Activated CD4-positive, alpha-beta memory T cell treated with anti-CD3 and anti-CD28 coated beads, Interleukin-2, amount 10 ng/mL, durations not matched to agents 7 days and 5 days (primary cell): ENCODE results near the gene FCER1G. TPM values are rescaled to one million over a fixed set of nuclear protein-coding genes. Genes with fewer than 3 reads are reported as not detected.

ENCODE experiments used
- CTCF ChIA-PET: fragments of 350-600 bp; sonication (Branson Sonifier 250); formaldehyde crosslinking; loops from one replicate; lab custom pipeline; 2021; ENCODE audit warnings: antibody characterized with exemption, inconsistent platforms; lab: Charles Lee
- POLR2A ChIA-PET: fragments of 350-600 bp; sonication (Branson Sonifier 250); formaldehyde crosslinking; loops from one replicate; lab custom pipeline; 2021; ENCODE audit warnings: antibody characterized with exemption; lab: Charles Lee
- DNase-seq: peaks from one replicate; pipeline ENCODE4 v3.0.0-alpha.2; 2020
- H3K27ac Mint-ChIP-seq: one replicate; pipeline ENCODE4 v1.8.0; 2021; ENCODE audit warnings: mild to moderate bottlenecking, mixed read lengths
- H3K27me3 Mint-ChIP-seq: one replicate; pipeline ENCODE4 v1.8.0; 2021; ENCODE audit warnings: mixed read lengths
- H3K36me3 Mint-ChIP-seq: one replicate; pipeline ENCODE4 v1.8.0; 2021; ENCODE audit warnings: low read depth, mixed read lengths
- H3K4me1 Mint-ChIP-seq: one replicate; pipeline ENCODE4 v1.8.0; 2021; ENCODE audit warnings: mixed read lengths
- H3K4me3 Mint-ChIP-seq: one replicate; pipeline ENCODE4 v1.8.0; 2021; ENCODE audit warnings: mild to moderate bottlenecking, mixed read lengths
- H3K9me3 Mint-ChIP-seq: one replicate; pipeline ENCODE4 v1.8.0; 2021; ENCODE audit warnings: mixed read lengths
- total RNA-seq, 2 experiments: library from RNA; stranded (reverse); gene quantifications; one replicate each; pipeline ENCODE4 v1.2.3, GENCODE V29; 2021

The FCER1G gene
- total RNA-seq, 2 experiments from 2014 or later, result 1.1 to 1.3 TPM

- H3K4me3 Mint-ChIP-seq, result peak overlapping the region; percentile 97
- no peak for DNase-seq
- ChIA-PET POLR2A (interaction anchor here (0.9 to 3.3 kb wide), 10 partner anchors 9 to 115 kb away, joined by 4 to 69 read pairs (median 10); partner anchors contain the start of genes NDUFS2, NIT1, PFDN2 and PPOX), CTCF (interaction anchor here (0.8 to 2.3 kb wide), 4 partner anchors 10 to 115 kb away, joined by 3 to 30 read pairs (median 10); partner anchors contain the start of genes PPOX and TOMM40L)
- peak overlapping the region; percentile 96 for H3K27ac Mint-ChIP-seq
- H3K27me3 Mint-ChIP-seq, result no peaks in the 10 kb centered on the region
- peaks cover 67% of the 10 kb centered on the region for H3K4me1 Mint-ChIP-seq
- no peaks in the 10 kb centered on the region for H3K9me3 Mint-ChIP-seq
- peaks cover 61% of the 10 kb centered on the region for H3K36me3 Mint-ChIP-seq
These were observed 39.2 kb upstream of the FCER1G start for GRCh38 chr1:161175771-161176453.

GRCh38 chr1:161176468-161177111 lies 38.5 kb upstream of the FCER1G start:
- peak overlapping the region; percentile 96 for H3K27ac Mint-ChIP-seq
- ChIA-PET CTCF (interaction anchor here (0.6 to 2.3 kb wide), 6 partner anchors 11 to 115 kb away, joined by 3 to 30 read pairs (median 7); partner anchors contain the start of genes PPOX and TOMM40L), POLR2A (interaction anchor here (0.8 to 3.3 kb wide), 11 partner anchors 9 to 115 kb away, joined by 3 to 69 read pairs (median 9); partner anchors contain the start of genes NDUFS2, NIT1, PFDN2 and PPOX)
- H3K4me1 Mint-ChIP-seq, result peaks cover 71% of the 10 kb centered on the region
- peak overlapping the region; percentile 97 for H3K4me3 Mint-ChIP-seq
- no peak for DNase-seq
- peaks cover 54% of the 10 kb centered on the region for H3K36me3 Mint-ChIP-seq
- no peaks in the 10 kb centered on the region for H3K27me3 Mint-ChIP-seq
- H3K9me3 Mint-ChIP-seq, result no peaks in the 10 kb centered on the region

- peaks cover 47% of the 10 kb centered on the region for H3K36me3 Mint-ChIP-seq
- H3K4me1 Mint-ChIP-seq, result peaks cover 78% of the 10 kb centered on the region
- peak within 1 kb of the TSS; percentile 96 for H3K27ac Mint-ChIP-seq
- POLR2A ChIA-PET, result interaction anchor here (0.7 to 3.3 kb wide), 15 partner anchors 9 to 114 kb away, joined by 3 to 69 read pairs (median 6); partner anchors contain the start of genes NDUFS2, NIT1, PFDN2 and PPOX
- CTCF ChIA-PET, result interaction anchor here (0.5 to 2.3 kb wide), 6 partner anchors 12 to 133 kb away, joined by 3 to 30 read pairs (median 7); partner anchors contain the start of genes PPOX and TOMM40L
- H3K4me3 Mint-ChIP-seq, result peak within 1 kb of the TSS; percentile 97
- peak; percentile 94 for DNase-seq
- H3K9me3 Mint-ChIP-seq, result no peaks in the 10 kb centered on the region
- H3K27me3 Mint-ChIP-seq, result no peaks in the 10 kb centered on the region
These were observed 37.8 kb upstream of the FCER1G start, which contains the start of gene B4GALT3 for GRCh38 chr1:161177112-161177935. Gene B4GALT3 (minus strand): TSS chr1:161177507. CDS start chr1:161176060, 1,447 bp downstream.

DNA sequence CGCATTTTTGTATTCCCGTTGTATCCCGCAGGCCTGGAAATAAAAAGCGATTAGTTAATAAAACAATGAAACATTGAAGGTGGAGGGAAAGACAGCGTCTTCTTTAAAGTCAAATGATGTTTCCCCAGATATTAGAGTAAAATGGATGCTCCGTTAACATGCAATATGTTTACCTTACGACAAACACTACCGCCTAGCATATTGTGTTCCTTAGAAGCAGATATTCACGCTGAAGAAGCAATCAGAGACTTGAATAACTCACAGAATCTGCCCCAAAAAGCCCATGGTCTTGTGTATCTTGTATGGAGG lies 37.2 kb upstream of the FCER1G start:
- peaks cover 78% of the 10 kb centered on the region for H3K4me1 Mint-ChIP-seq

GRCh38 chr1:161179698-161180097 lies 35.4 kb upstream of the FCER1G start:
- H3K9me3 Mint-ChIP-seq, result no peaks in the 10 kb centered on the region
- POLR2A ChIA-PET, result interaction anchor here (1.0 to 1.9 kb wide), 2 partner anchors 10 to 13 kb away, joined by 3 to 9 read pairs; partner anchors contain the start of gene PPOX

More for the DNA sequence above, 37.2 kb upstream of the FCER1G start:
- Mint-ChIP-seq H3K9me3 (no peaks in the 10 kb centered on the region), H3K36me3 (peaks cover 42% of the 10 kb centered on the region), H3K27ac (peak overlapping the region; percentile 96), H3K27me3 (no peaks in the 10 kb centered on the region), H3K4me3 (peak overlapping the region; percentile 97)
- POLR2A ChIA-PET, result interaction anchor here (0.7 to 3.3 kb wide), 10 partner anchors 8 to 93 kb away, joined by 3 to 69 read pairs (median 10); partner anchors contain the start of genes NDUFS2, PPOX, TOMM40L and UFC1
- CTCF ChIA-PET, result interaction anchor here (1.8 to 2.3 kb wide), 2 partner anchors 48 to 113 kb away, joined by 9 to 10 read pairs; partner anchors contain the start of gene TOMM40L
- DNase-seq, result no peak

GRCh38 chr1:161180639-161181038 lies 34.5 kb upstream of the FCER1G start:
- Mint-ChIP-seq H3K9me3 (no peaks in the 10 kb centered on the region), H3K4me3 (no peak overlapping the region), H3K27me3 (no peaks in the 10 kb centered on the region), H3K4me1 (peaks cover 80% of the 10 kb centered on the region), H3K36me3 (peaks cover 19% of the 10 kb centered on the region), H3K27ac (peak overlapping the region; percentile 74)
- POLR2A ChIA-PET, result interaction anchor here (0.7 to 3.3 kb wide), 9 partner anchors 8 to 128 kb away, joined by 3 to 91 read pairs (median 16); partner anchors contain the start of genes ARHGAP30, NDUFS2, PPOX and TOMM40L
- no peak for DNase-seq
- CTCF ChIA-PET, result interaction anchor here (0.9 to 5.5 kb wide), 9 partner anchors 12 to 111 kb away, joined by 3 to 79 read pairs (median 10); partner anchors contain the start of genes NDUFS2, PPOX, TOMM40L and UFC1

More at GRCh38 chr1:161179698-161180097, 35.4 kb upstream of the FCER1G start:
- Mint-ChIP-seq H3K4me1 (peaks cover 82% of the 10 kb centered on the region), H3K27ac (peak overlapping the region; percentile 13), H3K27me3 (no peaks in the 10 kb centered on the region), H3K4me3 (no peak overlapping the region), H3K36me3 (peaks cover 28% of the 10 kb centered on the region)
- DNase-seq, result no peak
- CTCF ChIA-PET, result interaction anchor here (1.0 to 5.5 kb wide), 5 partner anchors 13 to 202 kb away, joined by 3 to 79 read pairs (median 69); partner anchors contain the start of genes NDUFS2, PPOX and TOMM40L

DNA sequence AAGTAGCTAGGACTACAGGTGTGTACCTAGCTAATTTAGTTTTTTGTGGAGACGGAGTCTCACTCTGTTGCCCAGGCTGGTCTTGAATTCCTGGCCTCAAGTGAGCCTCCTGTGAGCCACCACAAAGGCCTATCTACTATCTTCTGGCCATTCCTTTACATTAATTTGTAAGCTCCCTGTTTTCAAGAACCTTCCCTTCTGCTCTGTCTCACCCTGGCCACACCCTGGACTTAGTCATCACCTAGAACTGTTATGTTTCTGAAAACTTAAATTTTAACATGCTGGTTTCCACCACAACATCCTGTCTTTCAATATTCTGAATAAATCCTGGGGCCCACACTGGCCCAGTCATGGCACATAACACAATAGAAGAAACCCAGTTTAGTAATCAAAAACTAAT lies 32.9 kb upstream of the FCER1G start:
- Mint-ChIP-seq H3K27me3 (no peaks in the 10 kb centered on the region), H3K9me3 (no peaks in the 10 kb centered on the region), H3K27ac (peak overlapping the region; percentile 93), H3K4me1 (peaks cover 82% of the 10 kb centered on the region), H3K36me3 (peaks cover 4% of the 10 kb centered on the region), H3K4me3 (peak overlapping the region; percentile 9)
- peak; percentile 74 for DNase-seq
- ChIA-PET CTCF (interaction anchor here (0.5 to 5.5 kb wide), 13 partner anchors 10 to 200 kb away, joined by 3 to 79 read pairs (median 6); partner anchors contain the start of genes ARHGAP30, NDUFS2, PPOX and TOMM40L), POLR2A (interaction anchor here (0.5 to 3.3 kb wide), 20 partner anchors 10 to 567 kb away, joined by 3 to 91 read pairs (median 5); partner anchors contain the start of genes ARHGAP30, DEDD, DUSP12 and NDUFS2)

DNA sequence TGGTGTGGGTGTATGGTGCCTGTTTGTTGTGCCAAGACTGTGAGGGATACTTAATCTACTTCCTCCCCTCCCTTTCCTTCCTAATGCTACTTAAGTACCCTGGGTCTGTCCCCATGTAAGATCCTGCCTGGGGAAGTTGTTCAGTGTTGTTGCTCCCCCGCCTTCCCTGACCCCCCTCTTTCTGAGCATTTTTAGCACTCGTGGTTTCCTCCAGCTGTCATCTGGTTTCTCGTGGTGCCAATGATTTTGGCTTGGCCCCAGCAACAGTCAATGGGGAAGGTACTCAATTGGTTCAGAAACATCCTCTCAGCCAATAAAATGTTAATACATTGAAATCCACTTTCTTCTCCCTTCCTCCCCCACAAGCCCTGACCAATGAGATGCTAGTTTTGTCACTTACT lies 29.8 kb upstream of the FCER1G start:
- H3K27me3 Mint-ChIP-seq, result no peaks in the 10 kb centered on the region
- peak overlapping the region; percentile 93 for H3K27ac Mint-ChIP-seq
- H3K9me3 Mint-ChIP-seq, result no peaks in the 10 kb centered on the region
- CTCF ChIA-PET, result interaction anchor here (1.2 to 2.4 kb wide), 2 partner anchors 40 to 49 kb away, joined by 4 to 14 read pairs; partner anchors contain the start of gene TOMM40L
- peaks cover 79% of the 10 kb centered on the region for H3K4me1 Mint-ChIP-seq
- peaks cover 3% of the 10 kb centered on the region for H3K36me3 Mint-ChIP-seq
- DNase-seq, result peak; percentile 88
- H3K4me3 Mint-ChIP-seq, result peak overlapping the region; percentile 71
- POLR2A ChIA-PET, result interaction anchor here (0.6 to 2.9 kb wide), 12 partner anchors 8 to 139 kb away, joined by 3 to 39 read pairs (median 4); partner anchors contain the start of genes ARHGAP30, B4GALT3, NDUFS2 and PPOX

DNA sequence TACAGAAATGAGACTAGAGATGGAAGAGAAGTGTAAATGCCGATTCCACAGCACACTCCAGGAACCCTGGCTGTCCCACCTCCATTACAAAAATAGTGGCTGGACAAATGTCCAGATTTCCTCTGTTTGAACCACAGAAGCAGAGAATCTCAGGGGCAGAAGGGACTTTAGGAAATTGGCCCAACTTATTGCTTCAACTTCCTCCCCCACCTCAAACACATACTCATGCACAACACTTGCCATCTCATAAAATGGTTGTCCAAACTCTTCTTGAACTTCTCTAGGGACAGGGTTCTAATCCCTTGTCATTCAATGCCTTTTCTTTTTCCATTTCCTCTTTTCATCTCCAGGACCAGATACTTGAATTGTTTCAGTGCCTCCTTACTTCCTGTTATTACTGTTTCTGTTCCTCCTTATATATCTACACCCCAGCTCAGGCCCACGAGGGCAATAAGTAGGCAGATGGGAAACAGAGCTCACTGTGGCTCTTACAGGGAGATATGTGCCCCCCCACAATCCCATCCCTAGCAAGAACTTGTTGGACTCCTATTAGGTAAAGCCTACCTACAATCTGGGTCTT lies 29.3 kb upstream of the FCER1G start:
- peak overlapping the region; percentile 71 for H3K4me3 Mint-ChIP-seq
- H3K27ac Mint-ChIP-seq, result peak overlapping the region; percentile 93
- peaks cover 75% of the 10 kb centered on the region for H3K4me1 Mint-ChIP-seq
- CTCF ChIA-PET, result interaction anchor here (0.7 to 2.4 kb wide), 6 partner anchors 16 to 182 kb away, joined by 3 to 14 read pairs (median 4); partner anchors contain the start of genes CFAP126, NDUFS2, PPOX and TOMM40L
- POLR2A ChIA-PET, result interaction anchor here (0.6 to 2.9 kb wide), 13 partner anchors 9 to 139 kb away, joined by 3 to 39 read pairs (median 4); partner anchors contain the start of genes ARHGAP30, B4GALT3, NDUFS2 and PPOX
- H3K36me3 Mint-ChIP-seq, result peaks cover 3% of the 10 kb centered on the region
- no peak for DNase-seq
- no peaks in the 10 kb centered on the region for H3K27me3 Mint-ChIP-seq
- H3K9me3 Mint-ChIP-seq, result no peaks in the 10 kb centered on the region

- H3K36me3 Mint-ChIP-seq, result peaks cover 3% of the 10 kb centered on the region
- no peak for DNase-seq
- H3K9me3 Mint-ChIP-seq, result no peaks in the 10 kb centered on the region
- H3K27ac Mint-ChIP-seq, result peak overlapping the region; percentile 93
- ChIA-PET POLR2A (interaction anchor here (1.4 to 2.9 kb wide), 5 partner anchors 11 to 38 kb away, joined by 3 to 39 read pairs (median 10); partner anchors contain the start of genes NDUFS2, PPOX and TOMM40L), CTCF (interaction anchor here (0.5 to 2.4 kb wide), 4 partner anchors 22 to 41 kb away, joined by 4 to 14 read pairs (median 8); partner anchors contain the start of genes PPOX and TOMM40L)
- H3K4me1 Mint-ChIP-seq, result peaks cover 67% of the 10 kb centered on the region
- no peaks in the 10 kb centered on the region for H3K27me3 Mint-ChIP-seq
- no peak overlapping the region for H3K4me3 Mint-ChIP-seq
These were observed 27.8 kb upstream of the FCER1G start for GRCh38 chr1:161187311-161187710.
